Neural cell (in vitro differentiated cells): ENCODE results near the gene IDH3G.

Experiments
- EZH2 ChIP-seq: fragments of 200-600, 300-800 bp; shearing (Covaris generic), sonication (generic); IDR thresholded peaks from 2 replicates; pipeline ENCODE4 v1.6.1; 2014; ENCODE audit warnings: antibody characterized with exemption, low read length, borderline replicate concordance, mild to moderate bottlenecking; ENCODE audit not compliant: insufficient read depth, poor library complexity, severe bottlenecking
- TF ChIP-seq, protein P1 (sequence below): fragments of 450-650 bp; IDR thresholded peaks from 2 replicates; pipeline ENCODE4 v1.5.1; 2014; ENCODE audit warnings: antibody characterized with exemption, mild to moderate bottlenecking, moderate library complexity; ENCODE audit not compliant: poor library complexity, severe bottlenecking

DNA sequence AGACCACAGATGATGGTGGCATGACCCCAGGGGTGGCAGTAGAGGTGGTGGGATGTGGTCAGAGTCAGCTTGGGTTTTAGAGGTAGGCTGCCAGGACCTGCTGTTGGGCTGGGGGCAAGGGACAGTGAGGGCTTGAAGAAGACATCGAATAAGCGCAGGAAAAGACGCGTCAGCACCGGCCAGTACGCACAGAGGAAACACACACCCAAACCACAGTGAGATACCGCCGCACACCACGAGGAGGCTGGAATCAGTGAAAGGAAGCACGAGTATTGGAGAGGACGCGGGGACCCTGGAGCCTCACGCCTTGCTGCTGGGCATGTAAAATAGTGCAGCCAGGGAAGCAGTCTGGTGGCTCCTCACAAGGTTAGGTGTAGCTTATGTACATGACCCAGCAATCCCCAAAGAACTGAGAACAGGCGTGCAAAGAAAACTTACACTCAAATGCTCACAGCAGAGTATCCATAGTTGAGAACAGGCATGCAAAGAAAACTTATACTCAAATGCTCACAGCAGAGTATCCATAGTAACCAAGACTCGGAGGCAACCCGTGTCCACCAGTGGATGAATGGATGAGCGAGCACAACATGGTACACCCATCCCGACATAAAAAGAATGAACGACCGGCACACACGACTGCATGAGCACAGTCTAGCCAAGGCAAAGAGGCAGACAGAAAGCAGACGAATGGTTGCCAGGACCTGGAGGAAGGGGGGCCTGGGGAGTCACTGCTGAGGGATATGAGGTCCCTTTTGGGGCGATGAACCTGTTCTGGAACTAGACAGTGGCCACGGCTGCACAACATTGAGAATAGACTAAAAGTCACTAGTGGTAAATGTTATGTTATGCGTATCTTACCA, 22.9 kb upstream of the IDH3G start:
- TF ChIP-seq, protein P1, sequence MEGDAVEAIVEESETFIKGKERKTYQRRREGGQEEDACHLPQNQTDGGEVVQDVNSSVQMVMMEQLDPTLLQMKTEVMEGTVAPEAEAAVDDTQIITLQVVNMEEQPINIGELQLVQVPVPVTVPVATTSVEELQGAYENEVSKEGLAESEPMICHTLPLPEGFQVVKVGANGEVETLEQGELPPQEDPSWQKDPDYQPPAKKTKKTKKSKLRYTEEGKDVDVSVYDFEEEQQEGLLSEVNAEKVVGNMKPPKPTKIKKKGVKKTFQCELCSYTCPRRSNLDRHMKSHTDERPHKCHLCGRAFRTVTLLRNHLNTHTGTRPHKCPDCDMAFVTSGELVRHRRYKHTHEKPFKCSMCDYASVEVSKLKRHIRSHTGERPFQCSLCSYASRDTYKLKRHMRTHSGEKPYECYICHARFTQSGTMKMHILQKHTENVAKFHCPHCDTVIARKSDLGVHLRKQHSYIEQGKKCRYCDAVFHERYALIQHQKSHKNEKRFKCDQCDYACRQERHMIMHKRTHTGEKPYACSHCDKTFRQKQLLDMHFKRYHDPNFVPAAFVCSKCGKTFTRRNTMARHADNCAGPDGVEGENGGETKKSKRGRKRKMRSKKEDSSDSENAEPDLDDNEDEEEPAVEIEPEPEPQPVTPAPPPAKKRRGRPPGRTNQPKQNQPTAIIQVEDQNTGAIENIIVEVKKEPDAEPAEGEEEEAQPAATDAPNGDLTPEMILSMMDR = no peak
- TF ChIP-seq EZH2 = no peak
